PC-3 (cell line): Measurements from ENCODE around the gene TBPL1. TPM values are rescaled to one million over a fixed set of nuclear protein-coding genes. Genes with fewer than 3 reads are reported as not detected.

Experiments used
- ATAC-seq: fragments of 200-7000 bp; cut with Tn5 transposase; 2 replicates; pipeline ENCODE4 v1.9.1; 2020; ENCODE audit warnings: mild to moderate bottlenecking, moderate library complexity
- BruUV-seq: library from RNA; stranded (reverse); fragments of 400-500 nt; replicated peaks from 2 replicates; lab custom pipeline; 2021; lab: Mats Ljungman, UMichigan
- CTCF ChIA-PET: fragments of 300-600 bp; sonication (Branson Sonifier 250); formaldehyde crosslinking; loops from one replicate; lab custom pipeline; 2022; ENCODE audit warnings: antibody characterized with exemption; lab: Charles Lee
- POLR2A ChIA-PET: fragments of 300-600 bp; sonication (Branson Sonifier 250); formaldehyde crosslinking; loops from one replicate; lab custom pipeline; 2022; ENCODE audit warnings: antibody characterized with exemption; ENCODE audit not compliant: unreplicated experiment; lab: Charles Lee
- DNase-seq: peaks from one replicate; pipeline ENCODE4 v3.0.0-alpha.2; 2015
- H2AFZ ChIP-seq: fragments of 300-600 bp; sonication (generic); 2 replicates; pipeline ENCODE4 v1.6.0; 2016; ENCODE audit warnings: antibody characterized with exemption, low read length
- H3F3A ChIP-seq: fragments of 300-600 bp; sonication (generic); one replicate; pipeline ENCODE4 v1.6.0; 2017; ENCODE audit warnings: antibody characterized with exemption, low read length, control low read depth, mild to moderate bottlenecking; ENCODE audit not compliant: unreplicated experiment
- H3K27ac ChIP-seq: fragments of 300-600 bp; sonication (generic); 2 replicates; pipeline ENCODE4 v1.5.1; 2016; ENCODE audit warnings: mild to moderate bottlenecking, low read length
- H3K27me3 ChIP-seq: fragments of 300-600 bp; sonication (generic); 2 replicates; pipeline ENCODE4 v1.6.1; 2016; ENCODE audit warnings: low read length, mixed read lengths
- H3K36me3 ChIP-seq: fragments of 300-600 bp; sonication (generic); 2 replicates; pipeline ENCODE4 v1.6.1; 2016; ENCODE audit warnings: low read depth, mixed run types, low read length, mixed read lengths
- H3K4me1 ChIP-seq: fragments of 300-600 bp; sonication (generic); 2 replicates; pipeline ENCODE4 v1.5.1; 2016; ENCODE audit warnings: low read length; ENCODE audit not compliant: insufficient read depth
- H3K4me2 ChIP-seq: fragments of 300-600 bp; sonication (generic); 2 replicates; pipeline ENCODE4 v1.6.0; 2016; ENCODE audit warnings: low read length
- H3K4me3 ChIP-seq: fragments of 300-600 bp; sonication (generic); 2 replicates; pipeline ENCODE4 v1.5.1; 2016; ENCODE audit warnings: mild to moderate bottlenecking, low read length, mixed read lengths
- H3K79me2 ChIP-seq: fragments of 300-600 bp; sonication (generic); 2 replicates; pipeline ENCODE4 v1.6.1; 2017; ENCODE audit warnings: low read length, mixed read lengths
- H3K9ac ChIP-seq: fragments of 300-600 bp; sonication (generic); 2 replicates; pipeline ENCODE4 v1.6.0; 2016; ENCODE audit warnings: mild to moderate bottlenecking, low read length
- H3K9me2 ChIP-seq: fragments of 300-600 bp; sonication (generic); replicated peaks from 2 replicates; pipeline ENCODE4 v1.6.1; 2016; ENCODE audit warnings: mixed run types, low read length, mixed read lengths
- H3K9me3 ChIP-seq: fragments of 300-600 bp; sonication (generic); 2 replicates; pipeline ENCODE4 v1.6.1; 2016; ENCODE audit warnings: low read length, mixed read lengths
- H4K20me1 ChIP-seq: fragments of 300-600 bp; sonication (generic); 2 replicates; pipeline ENCODE4 v1.6.1; 2016; ENCODE audit warnings: low read length, mixed read lengths
- EZH2 ChIP-seq: fragments of 300-600 bp; sonication (generic); IDR thresholded peaks from one replicate; pipeline ENCODE4 v1.6.1; 2017; ENCODE audit warnings: antibody characterized with exemption, mild to moderate bottlenecking, low read length; ENCODE audit not compliant: unreplicated experiment
- EZH2phosphoT487 ChIP-seq: fragments of 300-600 bp; sonication (generic); IDR thresholded peaks from 2 replicates; pipeline ENCODE4 v1.6.1; 2018; ENCODE audit warnings: mild to moderate bottlenecking, antibody characterized with exemption, low read length, borderline replicate concordance
- intact Hi-C: fragments of 100-400 bp; cut with micrococcal nuclease; formaldehyde crosslinking; loops from 2 replicates; pipeline ENCODE4 v1.9.0; 2023
- total RNA-seq: library from RNA; depleted of rRNA; stranded (reverse); fragments of >200 nt; gene quantifications from 2 replicates; pipeline ENCODE4 v1.2.3, GENCODE V29; 2014
- TF ChIP-seq, protein P1 (sequence below): fragments of 300-600 bp; sonication (generic); conservative IDR thresholded peaks from 2 replicates; pipeline ENCODE4 v1.5.1; 2017; ENCODE audit warnings: antibody characterized with exemption, low read depth, mild to moderate bottlenecking, low read length

The TBPL1 gene
- total RNA-seq, 1 experiment from 2014 or later: 30.8 TPM

DNA sequence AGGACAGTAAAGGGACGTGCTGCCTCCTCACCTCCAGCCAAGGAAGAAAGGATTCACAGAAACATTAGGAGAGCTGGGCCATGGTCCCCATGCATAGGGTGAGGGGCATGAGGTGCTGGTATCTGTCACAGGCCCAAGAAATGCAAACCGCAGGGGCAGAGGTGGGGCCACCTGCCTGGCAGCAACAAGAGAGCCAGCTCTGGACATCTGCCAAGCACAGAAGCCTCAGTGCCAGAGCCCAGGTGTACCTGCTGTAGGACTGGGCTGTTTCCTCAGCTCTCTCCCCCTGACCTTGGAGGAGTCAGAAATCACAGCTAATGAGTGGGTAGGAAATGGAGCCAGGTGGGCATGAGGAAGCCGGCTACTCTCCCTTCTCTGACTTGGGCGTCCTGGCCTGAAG, 54.1 kb downstream of the TBPL1 start:
- ChIA-PET CTCF (no interaction called here), POLR2A (no interaction called here)
- no peak overlapping the region for H3K4me2 ChIP-seq

DNA sequence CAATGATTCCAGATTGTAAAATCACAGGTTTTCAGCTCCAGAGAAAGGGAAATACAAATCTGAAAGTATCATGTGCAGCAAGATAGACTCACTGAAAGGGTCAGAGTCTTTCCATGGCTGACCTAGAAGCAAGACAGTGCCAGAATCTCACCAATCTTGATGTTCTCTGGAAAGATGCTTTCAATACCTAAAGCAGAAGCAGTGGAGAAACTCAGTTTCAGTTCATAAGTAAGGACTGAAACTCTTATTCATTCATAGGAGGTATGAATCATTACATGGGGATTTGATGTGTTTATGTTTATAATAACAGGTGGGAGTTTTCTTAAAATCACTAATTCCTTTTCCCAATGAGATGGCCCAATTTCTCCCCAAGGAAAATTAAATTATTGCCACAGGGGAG, 56.9 kb downstream of the TBPL1 start:
- Histone ChIP-seq H2AFZ (no peak overlapping the region), H3K9me2 (no peaks in the 10 kb centered on the region), H3K27ac (no peak overlapping the region), H3K79me2 (no peaks in the 10 kb centered on the region), H3K4me3 (no peak overlapping the region), H3K36me3 (no peaks in the 10 kb centered on the region), H3F3A (no peaks in the 10 kb centered on the region), H3K27me3 (no peaks in the 10 kb centered on the region), H3K9ac (no peak overlapping the region), H3K4me2 (no peak overlapping the region), H4K20me1 (no peaks in the 10 kb centered on the region), H3K4me1 (peaks cover 20% of the 10 kb centered on the region), H3K9me3 (no peaks in the 10 kb centered on the region)
- no TSS peak for BruUV-seq
- no peak for TF ChIP-seq EZH2
- TF ChIP-seq, protein P1, sequence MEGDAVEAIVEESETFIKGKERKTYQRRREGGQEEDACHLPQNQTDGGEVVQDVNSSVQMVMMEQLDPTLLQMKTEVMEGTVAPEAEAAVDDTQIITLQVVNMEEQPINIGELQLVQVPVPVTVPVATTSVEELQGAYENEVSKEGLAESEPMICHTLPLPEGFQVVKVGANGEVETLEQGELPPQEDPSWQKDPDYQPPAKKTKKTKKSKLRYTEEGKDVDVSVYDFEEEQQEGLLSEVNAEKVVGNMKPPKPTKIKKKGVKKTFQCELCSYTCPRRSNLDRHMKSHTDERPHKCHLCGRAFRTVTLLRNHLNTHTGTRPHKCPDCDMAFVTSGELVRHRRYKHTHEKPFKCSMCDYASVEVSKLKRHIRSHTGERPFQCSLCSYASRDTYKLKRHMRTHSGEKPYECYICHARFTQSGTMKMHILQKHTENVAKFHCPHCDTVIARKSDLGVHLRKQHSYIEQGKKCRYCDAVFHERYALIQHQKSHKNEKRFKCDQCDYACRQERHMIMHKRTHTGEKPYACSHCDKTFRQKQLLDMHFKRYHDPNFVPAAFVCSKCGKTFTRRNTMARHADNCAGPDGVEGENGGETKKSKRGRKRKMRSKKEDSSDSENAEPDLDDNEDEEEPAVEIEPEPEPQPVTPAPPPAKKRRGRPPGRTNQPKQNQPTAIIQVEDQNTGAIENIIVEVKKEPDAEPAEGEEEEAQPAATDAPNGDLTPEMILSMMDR: no peak
- no peak for TF ChIP-seq EZH2phosphoT487
- CTCF ChIA-PET: interaction anchor here (1.0 kb wide), 1 partner anchor 53 kb away, joined by 5 read pairs; no protein-coding TSS in a partner anchor
- POLR2A ChIA-PET: no interaction called here
- no peak for ATAC-seq
- intact Hi-C loops: no loop called here
- DNase-seq: no peak

More for the DNA sequence above, 54.1 kb downstream of the TBPL1 start:
- Histone ChIP-seq H3F3A (no peaks in the 10 kb centered on the region), H3K9ac (no peak overlapping the region), H3K4me1 (peaks cover 27% of the 10 kb centered on the region), H3K27ac (no peak overlapping the region), H3K9me3 (no peaks in the 10 kb centered on the region), H2AFZ (no peak overlapping the region), H3K79me2 (no peaks in the 10 kb centered on the region), H3K27me3 (no peaks in the 10 kb centered on the region), H4K20me1 (no peaks in the 10 kb centered on the region), H3K9me2 (no peaks in the 10 kb centered on the region), H3K36me3 (no peaks in the 10 kb centered on the region), H3K4me3 (no peak overlapping the region)
- ATAC-seq (no peak), DNase-seq (peak; percentile 50)
- BruUV-seq: no TSS peak
- intact Hi-C loops: no loop called here
- no peak for TF ChIP-seq EZH2phosphoT487
- no peak for TF ChIP-seq EZH2
- TF ChIP-seq, protein P1: no peak

- Histone ChIP-seq H4K20me1 (no peaks in the 10 kb centered on the region), H3K4me1 (peaks cover 25% of the 10 kb centered on the region), H3K9me3 (no peaks in the 10 kb centered on the region), H3K27me3 (no peaks in the 10 kb centered on the region), H3K9me2 (no peaks in the 10 kb centered on the region), H3F3A (no peaks in the 10 kb centered on the region), H3K4me2 (no peak overlapping the region), H3K9ac (no peak overlapping the region), H3K79me2 (no peaks in the 10 kb centered on the region), H3K36me3 (no peaks in the 10 kb centered on the region), H2AFZ (no peak overlapping the region), H3K4me3 (no peak overlapping the region), H3K27ac (no peak overlapping the region)
- intact Hi-C loops: no loop called here
- no TSS peak for BruUV-seq
- ATAC-seq (no peak), DNase-seq (no peak)
- TF ChIP-seq EZH2phosphoT487 (no peak), EZH2 (no peak)
- TF ChIP-seq, protein P1: no peak
- POLR2A ChIA-PET: no interaction called here
- CTCF ChIA-PET: interaction anchor here (1.0 kb wide), 1 partner anchor 53 kb away, joined by 5 read pairs; no protein-coding TSS in a partner anchor
Measured at GRCh38 chr6:134010400-134010799, 57.4 kb downstream of the TBPL1 start.
